NT2/D1 (cell line): Measurements from ENCODE around the gene DHX15.

ENCODE experiments used
- DNase-seq: peaks from one replicate; pipeline ENCODE4 v3.0.0-alpha.2; 2011; ENCODE audit warnings: low read depth, low spot score
- H3K27me3 ChIP-seq: 2 replicates; pipeline ENCODE4 v1.6.0; 2011; ENCODE audit warnings: mild to moderate bottlenecking; ENCODE audit not compliant: insufficient read length, insufficient read depth
- H3K36me3 ChIP-seq: 2 replicates; pipeline ENCODE4 v1.6.1; 2011; ENCODE audit warnings: mild to moderate bottlenecking, low read length, mixed read lengths; ENCODE audit not compliant: insufficient read depth, insufficient read length
- H3K4me1 ChIP-seq: 2 replicates; pipeline ENCODE4 v1.5.1; 2011; ENCODE audit not compliant: insufficient read depth, insufficient read length
- H3K4me3 ChIP-seq: 2 replicates; pipeline ENCODE4 v1.5.1; 2011; ENCODE audit warnings: low read depth; ENCODE audit not compliant: insufficient read length
- H3K9ac ChIP-seq: 2 replicates; pipeline ENCODE4 v1.6.0; 2011; ENCODE audit warnings: low read depth; ENCODE audit not compliant: insufficient read length
- H3K9me3 ChIP-seq: 2 replicates; pipeline ENCODE4 v1.5.1; 2011; ENCODE audit warnings: mild to moderate bottlenecking, low read length; ENCODE audit not compliant: insufficient read depth
- SUZ12 ChIP-seq: IDR thresholded peaks from 2 replicates; pipeline ENCODE4 v1.6.1; 2011; ENCODE audit not compliant: insufficient read length, insufficient read depth; ENCODE audit errors: extremely low read depth
- YY1 ChIP-seq: IDR thresholded peaks from 2 replicates; pipeline ENCODE4 v1.6.1; 2011; ENCODE audit not compliant: insufficient read length, insufficient read depth
- ZNF274 ChIP-seq: IDR thresholded peaks from 2 replicates; pipeline ENCODE4 v1.6.1; 2011; ENCODE audit warnings: mild to moderate bottlenecking, low read depth, low read length

DHX15 gene

GRCh38 chr4:24584211-24584850, at the start of gene DHX15:
Gene DHX15 (minus strand): TSS chr4:24584554. CDS start chr4:24584393, 161 bp downstream.
- Histone ChIP-seq H3K4me3 (peak within 1 kb of the TSS; percentile 97), H3K27me3 (no peaks in the 10 kb centered on the region), H3K36me3 (peaks cover 31% of the 10 kb centered on the region), H3K9me3 (peaks cover 3% of the 10 kb centered on the region; the same call in 1 of the 2 replicates), H3K4me1 (no peaks in the 10 kb centered on the region), H3K9ac (peak within 1 kb of the TSS; percentile 99)
- peak; percentile 84 for TF ChIP-seq YY1
- no peak for TF ChIP-seq ZNF274
- peak; percentile 95 for DNase-seq

GRCh38 chr4:24632011-24632410, 47.7 kb upstream of the DHX15 start:
- Histone ChIP-seq H3K36me3 (no peaks in the 10 kb centered on the region), H3K27me3 (no peaks in the 10 kb centered on the region), H3K9ac (no peak overlapping the region), H3K4me1 (no peaks in the 10 kb centered on the region), H3K9me3 (no peaks in the 10 kb centered on the region), H3K4me3 (no peak overlapping the region)
- no peak for DNase-seq
- TF ChIP-seq ZNF274 (no peak), SUZ12 (no peak), YY1 (no peak)

GRCh38 chr4:24630937-24631336, 46.6 kb upstream of the DHX15 start:
- Histone ChIP-seq H3K9ac (no peak overlapping the region), H3K27me3 (no peaks in the 10 kb centered on the region), H3K9me3 (no peaks in the 10 kb centered on the region), H3K4me1 (no peaks in the 10 kb centered on the region), H3K36me3 (no peaks in the 10 kb centered on the region), H3K4me3 (no peak overlapping the region)
- DNase-seq, result no peak
- TF ChIP-seq YY1 (no peak), SUZ12 (no peak), ZNF274 (no peak)

GRCh38 chr4:24625091-24625490, 40.7 kb upstream of the DHX15 start:
- no peak for DNase-seq
- H3K9me3 ChIP-seq, result 0 out of 2 replicates have a peak, but pooled peaks cover 12% of the 10 kb centered on the region

GRCh38 chr4:24624381-24624780, 40.0 kb upstream of the DHX15 start:
- TF ChIP-seq SUZ12 (no peak), YY1 (no peak), ZNF274 (no peak)
- DNase-seq, result no peak
- no peak overlapping the region for H3K4me3 ChIP-seq

More at GRCh38 chr4:24625091-24625490, 40.7 kb upstream of the DHX15 start:
- H3K4me1 ChIP-seq, result no peaks in the 10 kb centered on the region
- no peak overlapping the region for H3K4me3 ChIP-seq
- no peaks in the 10 kb centered on the region for H3K27me3 ChIP-seq
- no peaks in the 10 kb centered on the region for H3K36me3 ChIP-seq
- TF ChIP-seq ZNF274 (no peak), SUZ12 (no peak), YY1 (no peak)
- no peak overlapping the region for H3K9ac ChIP-seq

GRCh38 chr4:24622146-24622834, 37.9 kb upstream of the DHX15 start:
- H3K9me3 ChIP-seq, result 0 out of 2 replicates have a peak, but pooled peaks cover 12% of the 10 kb centered on the region
- H3K27me3 ChIP-seq, result no peaks in the 10 kb centered on the region
- H3K4me3 ChIP-seq, result no peak overlapping the region
- no peak overlapping the region for H3K9ac ChIP-seq
- no peaks in the 10 kb centered on the region for H3K4me1 ChIP-seq
- no peak for TF ChIP-seq ZNF274
- no peak for DNase-seq
- H3K36me3 ChIP-seq, result no peaks in the 10 kb centered on the region

More at GRCh38 chr4:24624381-24624780, 40.0 kb upstream of the DHX15 start:
- no peaks in the 10 kb centered on the region for H3K36me3 ChIP-seq
- H3K27me3 ChIP-seq, result no peaks in the 10 kb centered on the region
- H3K9me3 ChIP-seq, result 0 out of 2 replicates have a peak, but pooled peaks cover 12% of the 10 kb centered on the region
- no peaks in the 10 kb centered on the region for H3K4me1 ChIP-seq
- no peak overlapping the region for H3K9ac ChIP-seq

GRCh38 chr4:24615977-24616376, 31.6 kb upstream of the DHX15 start:
- Histone ChIP-seq H3K4me3 (no peak overlapping the region), H3K4me1 (no peaks in the 10 kb centered on the region), H3K36me3 (no peaks in the 10 kb centered on the region), H3K9ac (no peak overlapping the region), H3K27me3 (no peaks in the 10 kb centered on the region), H3K9me3 (0 out of 2 replicates have a peak, but pooled peaks cover 9% of the 10 kb centered on the region)
- no peak for TF ChIP-seq ZNF274
- TF ChIP-seq YY1, result no peak
- TF ChIP-seq SUZ12, result no peak
- no peak for DNase-seq
